A673 (cell line): ENCODE results near the gene MOCS2. TPM values are rescaled to one million over a fixed set of nuclear protein-coding genes. Genes with fewer than 3 reads are reported as not detected.

Experiments
- Bru-seq: library from RNA; stranded (reverse); fragments of 400-500 nt; gene quantifications from one replicate; lab custom pipeline; 2021; lab: Mats Ljungman, UMichigan
- BruChase-seq, 2 experiments: library from RNA; stranded (reverse); fragments of 400-500 nt; gene quantifications; one replicate each; lab custom pipeline; 2021; lab: Mats Ljungman, UMichigan
- BruUV-seq: library from RNA; stranded (reverse); fragments of 400-500 nt; replicated peaks from 2 replicates; lab custom pipeline; 2021; lab: Mats Ljungman, UMichigan
- CTCF ChIA-PET: fragments of 300-600 bp; sonication (Branson Sonifier 250); formaldehyde crosslinking; loops from one replicate; lab custom pipeline; 2022; ENCODE audit warnings: antibody characterized with exemption; lab: Charles Lee
- POLR2A ChIA-PET: fragments of 300-600 bp; sonication (Branson Sonifier 250); formaldehyde crosslinking; loops from one replicate; lab custom pipeline; 2022; ENCODE audit warnings: antibody characterized with exemption; ENCODE audit not compliant: low non-redundant PET; lab: Charles Lee
- DNase-seq: peaks from one replicate; pipeline ENCODE4 v3.0.0-alpha.2; 2015; ENCODE audit warnings: low spot score
- H3K27ac ChIP-seq: fragments of 200-600 bp; sonication (generic); 2 replicates; pipeline ENCODE4 v1.5.1; 2016; ENCODE audit warnings: mixed run types, low read depth, mild to moderate bottlenecking, mixed read lengths, antibody characterized with exemption, low read length; ENCODE audit not compliant: poor library complexity, severe bottlenecking
- H3K27me3 ChIP-seq: fragments of 200-600 bp; sonication (generic); replicated peaks from 2 replicates; pipeline ENCODE4 v1.6.1; 2017; ENCODE audit warnings: mixed run types, low read depth, mild to moderate bottlenecking, mixed read lengths, antibody characterized with exemption, low read length; ENCODE audit not compliant: insufficient read depth, poor library complexity
- H3K36me3 ChIP-seq: fragments of 200-600 bp; sonication (generic); 2 replicates; pipeline ENCODE4 v1.6.1; 2016; ENCODE audit warnings: mixed run types, mild to moderate bottlenecking, mixed read lengths, antibody characterized with exemption, low read length; ENCODE audit not compliant: insufficient read depth, poor library complexity, severe bottlenecking
- H3K4me1 ChIP-seq: fragments of 200-600 bp; sonication (generic); 2 replicates; pipeline ENCODE4 v1.6.1; 2017; ENCODE audit warnings: mixed run types, mild to moderate bottlenecking, mixed read lengths, antibody characterized with exemption, low read length; ENCODE audit not compliant: insufficient read depth, poor library complexity, severe bottlenecking
- H3K4me3 ChIP-seq: fragments of 200-600 bp; sonication (generic); 2 replicates; pipeline ENCODE4 v1.5.1; 2016; ENCODE audit warnings: low read depth, mixed run types, mild to moderate bottlenecking, mixed read lengths, low read length; ENCODE audit not compliant: poor library complexity, severe bottlenecking
- H3K9me3 ChIP-seq: fragments of 200-600 bp; sonication (generic); 2 replicates; pipeline ENCODE4 v1.6.1; 2016; ENCODE audit warnings: mixed run types, low read depth, mild to moderate bottlenecking, mixed read lengths, antibody characterized with exemption, low read length; ENCODE audit not compliant: poor library complexity, severe bottlenecking
- CTCF ChIP-seq: fragments of 300-800, 200-600 bp; sonication (generic); conservative IDR thresholded peaks from 2 replicates; pipeline ENCODE4 v1.5.1; 2017; ENCODE audit warnings: low read depth, mild to moderate bottlenecking, antibody characterized with exemption, low read length, moderate library complexity, mixed read lengths
- EZH2 ChIP-seq: fragments of 200-600 bp; sonication (generic); IDR thresholded peaks from 2 replicates; pipeline ENCODE4 v1.6.1; 2017; ENCODE audit warnings: borderline replicate concordance, low read depth, mild to moderate bottlenecking, mixed read lengths, antibody characterized with exemption, low read length; ENCODE audit not compliant: poor library complexity, severe bottlenecking
- intact Hi-C: fragments of 100-400 bp; cut with micrococcal nuclease; formaldehyde crosslinking; loops from one replicate; pipeline ENCODE4 v1.10.0; 2022; ENCODE audit not compliant: unreplicated experiment
- long read RNA-seq: library from polyadenylated mRNA; stranded (forward); transcript quantifications from one replicate; pipeline ENCODE4 v2.0.0, GENCODE V29; 2022
- total RNA-seq: library from RNA; stranded (reverse); gene quantifications from 2 replicates; pipeline ENCODE4 v1.2.3, GENCODE V29; 2021

The MOCS2 gene
- 38.9 and 41.7 TPM in 2 replicates for total RNA-seq
- Bru-seq, nascent RNA = percentile 71 among the genes with signal in this experiment
- percentile 64 among the genes with signal in this experiment for BruChase-seq, experiment 1, labeled RNA remaining after a 2-hour chase
- BruChase-seq, experiment 2, labeled RNA remaining after a 6-hour chase = percentile 75 among the genes with signal in this experiment
- long read RNA-seq, transcript MOCS2-203 (7 exons, 1,337 nt) = major isoform, 80 of 95 reads
- long read RNA-seq, partial matches to known transcripts = 6 of 95 reads
- long read RNA-seq, other reads (novel, unspliced or antisense) = 6 of 95 reads

GRCh38 chr5:53109443-53110127, at the start of gene MOCS2:
Gene MOCS2, minus strand, starts transcription at chr5:53109757. Its CDS starts 2,583 bp downstream, at chr5:53107174.
- H3K36me3 ChIP-seq = peaks cover 5% of the 10 kb centered on the region
- peaks cover 10% of the 10 kb centered on the region for H3K4me1 ChIP-seq
- H3K27ac ChIP-seq = peak within 1 kb of the TSS; percentile 53
- intact Hi-C loops = loop anchor here (10.0 kb wide), 1 partner anchor 325 kb away; the partner anchor contains the start of genes ITGA1 and PELO
- peak within 1 kb of the TSS; percentile 79 for H3K4me3 ChIP-seq
- BruUV-seq = no TSS peak
- ChIA-PET POLR2A (no interaction called here), CTCF (interaction anchor here (1.0 to 1.5 kb wide), 2 partner anchors 153 to 161 kb away, joined by 3 to 4 read pairs; no protein-coding TSS in a partner anchor)
- no peaks in the 10 kb centered on the region for H3K27me3 ChIP-seq
- TF ChIP-seq EZH2 (no peak), CTCF (no peak)
- H3K9me3 ChIP-seq = no peaks in the 10 kb centered on the region
- DNase-seq = peak; percentile 94

- Histone ChIP-seq H3K4me3 (no peak overlapping the region), H3K4me1 (no peaks in the 10 kb centered on the region), H3K27me3 (no peaks in the 10 kb centered on the region), H3K27ac (no peak overlapping the region), H3K9me3 (no peaks in the 10 kb centered on the region), H3K36me3 (no peaks in the 10 kb centered on the region)
- CTCF ChIA-PET = no interaction called here
- intact Hi-C loops = no loop called here
- BruUV-seq = no TSS peak
- TF ChIP-seq CTCF = no peak
- peak; percentile 63 for DNase-seq
- POLR2A ChIA-PET = no interaction called here
Observed at GRCh38 chr5:53151713-53152458, 42.3 kb upstream of the MOCS2 start.

GRCh38 chr5:53133020-53133419, 23.5 kb upstream of the MOCS2 start:
- H3K27ac ChIP-seq = no peak overlapping the region
- ChIA-PET POLR2A (no interaction called here), CTCF (no interaction called here)
- intact Hi-C loops = no loop called here
- no peaks in the 10 kb centered on the region for H3K9me3 ChIP-seq
- no peak for TF ChIP-seq CTCF
- no peak for TF ChIP-seq EZH2
- H3K27me3 ChIP-seq = no peaks in the 10 kb centered on the region
- DNase-seq = no peak
- no TSS peak for BruUV-seq
- no peak overlapping the region for H3K4me3 ChIP-seq
- H3K4me1 ChIP-seq = no peaks in the 10 kb centered on the region
- no peaks in the 10 kb centered on the region for H3K36me3 ChIP-seq
